Neuronal stem cell (in vitro differentiated cells): ENCODE results near the gene IER5L.
A peak's percentile ranks its signal among the peaks of the same experiment; 100 is the strongest.

ENCODE experiments used
- DNase-seq: peaks from one replicate; pipeline ENCODE4 v3.0.0-alpha.2; 2013; ENCODE audit warnings: low spot score
- H2AFZ ChIP-seq: one replicate; pipeline ENCODE4 v1.6.1; 2013; ENCODE audit warnings: mild to moderate bottlenecking, low read length, inconsistent platforms
- H2AK5ac ChIP-seq: 2 replicates; pipeline ENCODE4 v1.6.1; 2013; ENCODE audit warnings: low read depth, mild to moderate bottlenecking, inconsistent platforms, low read length, moderate library complexity, mixed read lengths
- H2BK120ac ChIP-seq: 2 replicates; pipeline ENCODE4 v1.6.1; 2013; ENCODE audit warnings: low read depth, mild to moderate bottlenecking, inconsistent platforms, low read length, moderate library complexity, mixed read lengths
- H2BK12ac ChIP-seq: one replicate; pipeline ENCODE4 v1.6.1; 2013; ENCODE audit warnings: low read length, inconsistent platforms
- H2BK15ac ChIP-seq: 2 replicates; pipeline ENCODE4 v1.6.1; 2013; ENCODE audit warnings: mild to moderate bottlenecking, low read length, inconsistent platforms, mixed read lengths
- H2BK5ac ChIP-seq: one replicate; pipeline ENCODE4 v1.6.1; 2013; ENCODE audit warnings: inconsistent platforms, mild to moderate bottlenecking, low read length, moderate library complexity
- H3K14ac ChIP-seq: one replicate; pipeline ENCODE4 v1.6.1; 2013; ENCODE audit warnings: low read length, inconsistent platforms
- H3K18ac ChIP-seq: 2 replicates; pipeline ENCODE4 v1.6.1; 2013; ENCODE audit warnings: low read length, inconsistent platforms
- H3K23ac ChIP-seq: 2 replicates; pipeline ENCODE4 v1.6.1; 2013; ENCODE audit warnings: low read depth, mild to moderate bottlenecking, mixed read lengths, low read length, inconsistent platforms; ENCODE audit not compliant: poor library complexity
- H3K27ac ChIP-seq: replicated peaks from 3 replicates; pipeline ENCODE4 v1.5.1; 2013; ENCODE audit warnings: low read length, inconsistent platforms
- H3K27me3 ChIP-seq, 3 experiments: 2 replicates each; pipeline ENCODE4 v1.6.1; 2013; ENCODE audit warnings: low read length in 3 of 3, mild to moderate bottlenecking in 2 of 3, inconsistent platforms in 1 of 3, low read depth in 1 of 3, mixed read lengths in 1 of 3, moderate library complexity in 1 of 3; ENCODE audit not compliant: control insufficient read depth in 3 of 3, insufficient read depth in 3 of 3
- H3K36me3 ChIP-seq, 2 donors: replicated peaks in 1 of 2; 2 replicates each; pipeline ENCODE4 v1.6.1; 2013; ENCODE audit warnings: low read length in 2 of 2; ENCODE audit not compliant: control insufficient read depth in 2 of 2, insufficient read depth in 2 of 2
- H3K4ac ChIP-seq: 2 replicates; pipeline ENCODE4 v1.6.1; 2013; ENCODE audit warnings: inconsistent platforms, mild to moderate bottlenecking, low read length, moderate library complexity
- H3K4me1 ChIP-seq, 2 donors: 1 replicate in 1 of 2; 2 replicates in 1 of 2; pipeline ENCODE4 v1.6.1; 2013; ENCODE audit warnings: low read length in 2 of 2, low read depth in 1 of 2; ENCODE audit not compliant: control insufficient read depth in 2 of 2, insufficient read depth in 1 of 2
- H3K4me2 ChIP-seq: one replicate; pipeline ENCODE4 v1.6.1; 2013; ENCODE audit warnings: mild to moderate bottlenecking, low read length, inconsistent platforms; ENCODE audit not compliant: insufficient read depth, poor library complexity, severe bottlenecking
- H3K4me3 ChIP-seq, 2 donors: 2 replicates each; pipeline ENCODE4 v1.5.1; 2013; ENCODE audit warnings: low read length in 2 of 2, mild to moderate bottlenecking in 2 of 2, inconsistent platforms in 1 of 2, moderate library complexity in 1 of 2
- H3K79me1 ChIP-seq: one replicate; pipeline ENCODE4 v1.6.1; 2013; ENCODE audit warnings: low read depth, mild to moderate bottlenecking, inconsistent platforms, low read length, moderate library complexity
- H3K9ac ChIP-seq: one replicate; pipeline ENCODE4 v1.6.1; 2013; ENCODE audit warnings: mild to moderate bottlenecking, low read depth, low read length, inconsistent platforms; ENCODE audit not compliant: poor library complexity
- H3K9me3 ChIP-seq, 2 donors: replicated peaks in 1 of 2; 2 replicates each; pipeline versions ENCODE3 to v1.6.1; 2013; ENCODE audit warnings: low read length in 2 of 2, mild to moderate bottlenecking in 2 of 2, inconsistent platforms in 1 of 2, low read depth in 1 of 2, mixed read lengths in 1 of 2, moderate library complexity in 1 of 2; ENCODE audit not compliant: control insufficient read depth in 2 of 2, insufficient read depth in 1 of 2
- H4K8ac ChIP-seq: one replicate; pipeline ENCODE4 v1.6.1; 2013; ENCODE audit warnings: low read depth, mild to moderate bottlenecking, inconsistent platforms, low read length, moderate library complexity
- H4K91ac ChIP-seq: one replicate; pipeline ENCODE4 v1.6.1; 2013; ENCODE audit warnings: low read length, low read depth, mild to moderate bottlenecking, inconsistent platforms; ENCODE audit not compliant: poor library complexity
- WGBS, 2 donors: extraction: QIAGEN DNeasy Blood & Tissue Kit; methylation state at CpG; one replicate each; pipeline ENCODE4 v1.1.7; 2013; ENCODE audit warnings: missing lambda C conversion rate in 2 of 2, mixed read lengths in 1 of 2; ENCODE audit not compliant: insufficient read length in 2 of 2, insufficient replicate concordance in 1 of 2; ENCODE audit errors: extremely low coverage in 2 of 2; 5-methylcytosine and 5-hydroxymethylcytosine counted together

IER5L gene

DNA sequence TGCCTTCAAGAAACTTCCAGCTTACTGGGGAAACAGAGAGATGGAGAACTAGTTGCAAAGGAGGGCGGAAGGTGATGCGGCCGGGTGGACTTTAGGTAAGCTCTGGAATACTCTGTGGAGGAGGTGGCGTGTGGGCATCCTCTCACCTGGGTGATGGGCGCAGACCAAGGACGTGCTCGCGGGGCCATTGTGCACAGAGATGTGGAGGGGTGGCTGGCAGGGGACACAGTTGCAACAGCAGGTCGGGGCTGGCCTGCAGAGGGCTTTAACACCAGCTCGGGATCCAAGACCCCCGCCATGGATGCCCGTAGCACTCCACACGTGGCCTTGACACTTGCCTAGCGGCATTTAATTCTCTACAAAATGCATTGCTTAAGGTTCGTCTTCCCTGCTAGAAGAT, 26.6 kb downstream of the IER5L start:
- H3K4me3 ChIP-seq = no peak overlapping the region
- no CpG with 5 or more reads among the region's 15 CpGs for WGBS, 2 donors
- H3K27ac ChIP-seq = no peak overlapping the region
- H3K4me1 ChIP-seq = peaks cover 6 to 9% of the 10 kb centered on the region in 2 donors
- H3K23ac ChIP-seq = no peak overlapping the region
- no peak overlapping the region for H2AFZ ChIP-seq
- no peak overlapping the region for H3K4me2 ChIP-seq
- no peak overlapping the region for H3K4ac ChIP-seq
- no peak overlapping the region for H3K18ac ChIP-seq
- H4K91ac ChIP-seq = no peak overlapping the region
- peaks cover 0 to 4% of the 10 kb centered on the region in 2 donors for H3K9me3 ChIP-seq
- H3K36me3 ChIP-seq = peaks cover 18 to 63% of the 10 kb centered on the region in 2 donors
- no peaks in the 10 kb centered on the region for H3K27me3 ChIP-seq
- no peak overlapping the region for H2BK15ac ChIP-seq
- no peak overlapping the region for H2AK5ac ChIP-seq
- DNase-seq = no peak
- H2BK5ac ChIP-seq = no peak overlapping the region
- no peak overlapping the region for H3K9ac ChIP-seq
- H2BK12ac ChIP-seq = no peak overlapping the region
- H4K8ac ChIP-seq = no peak overlapping the region
- peaks cover 9% of the 10 kb centered on the region for H3K79me1 ChIP-seq
- H2BK120ac ChIP-seq = no peak overlapping the region
- no peak overlapping the region for H3K14ac ChIP-seq

DNA sequence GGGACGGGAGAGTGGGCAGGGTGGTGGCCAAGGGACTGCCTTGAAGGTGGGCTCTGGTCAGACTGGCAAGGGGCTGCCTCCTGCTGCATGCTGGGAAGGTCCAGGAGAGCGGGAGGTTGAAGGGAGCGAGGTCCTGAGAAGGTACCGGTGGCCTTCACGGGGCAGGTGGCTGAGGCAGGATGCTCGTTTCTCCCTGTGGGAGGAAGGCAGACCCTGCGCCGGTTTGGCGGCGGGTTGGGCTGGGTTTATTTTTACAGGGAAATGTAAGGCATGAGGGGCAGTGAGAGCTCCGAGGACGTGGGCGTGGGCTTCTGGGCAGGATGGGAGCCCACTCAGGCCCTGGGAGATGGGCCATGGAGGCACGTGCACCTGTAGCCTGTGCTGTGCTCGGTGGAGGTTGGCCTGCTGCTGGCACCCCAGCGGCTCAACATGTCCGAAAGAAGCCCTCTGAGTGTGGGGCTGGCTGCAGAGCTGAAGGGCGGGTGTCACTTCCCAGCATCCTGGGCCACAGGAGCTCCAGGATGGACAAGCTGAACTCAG, 27.3 kb downstream of the IER5L start:
- Histone ChIP-seq H2BK15ac (no peak overlapping the region), H3K4me3 (no peak overlapping the region), H2BK120ac (no peak overlapping the region), H3K27me3 (no peaks in the 10 kb centered on the region), H3K79me1 (peaks cover 9% of the 10 kb centered on the region), H3K27ac (no peak overlapping the region), H3K4me2 (no peak overlapping the region), H2BK5ac (peak overlapping the region; percentile 67), H3K18ac (no peak overlapping the region), H4K8ac (no peak overlapping the region), H3K9ac (peak overlapping the region; percentile 56), H3K9me3 (peaks cover 0 to 3% of the 10 kb centered on the region in 2 donors), H3K36me3 (peaks cover 16 to 65% of the 10 kb centered on the region in 2 donors), H2AK5ac (no peak overlapping the region), H2BK12ac (no peak overlapping the region), H3K4me1 (peaks cover 12 to 14% of the 10 kb centered on the region in 2 donors), H3K23ac (no peak overlapping the region), H3K14ac (no peak overlapping the region), H2AFZ (no peak overlapping the region), H3K4ac (no peak overlapping the region), H4K91ac (no peak overlapping the region)
- no CpG with 5 or more reads among the region's 18 CpGs for WGBS, 2 donors
- DNase-seq = no peak

DNA sequence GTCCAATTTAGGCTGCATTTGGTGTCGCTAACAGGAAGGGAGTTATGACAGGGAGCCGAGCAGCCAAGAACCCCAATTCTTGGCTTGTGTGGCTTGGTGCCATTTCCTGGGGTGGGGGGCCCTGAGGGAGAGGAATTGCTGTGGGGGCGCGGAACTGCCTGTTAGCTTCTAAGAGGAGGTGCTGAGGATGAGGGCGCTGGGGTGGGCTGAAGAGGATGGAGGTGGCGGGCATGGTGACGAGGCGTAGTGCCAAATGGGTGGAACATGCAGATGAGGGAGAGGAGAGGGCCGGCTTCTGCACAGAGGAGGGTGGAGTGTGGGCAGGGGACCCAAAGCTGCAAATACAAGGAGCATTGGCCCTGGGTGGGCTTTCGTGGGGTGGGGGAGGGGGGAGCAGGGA, 27.9 kb downstream of the IER5L start:
- Histone ChIP-seq H2BK5ac (peak overlapping the region; percentile 67), H3K4me2 (no peak overlapping the region), H3K4ac (no peak overlapping the region), H3K27ac (no peak overlapping the region), H3K14ac (no peak overlapping the region), H2BK12ac (no peak overlapping the region), H2BK120ac (no peak overlapping the region), H2BK15ac (no peak overlapping the region), H3K27me3 (no peaks in the 10 kb centered on the region), H3K23ac (peak overlapping the region; percentile 70), H4K8ac (no peak overlapping the region), H3K9me3 (peaks cover 0 to under 1% of the 10 kb centered on the region in 2 donors), H3K18ac (peak overlapping the region; percentile 36), H2AK5ac (peak overlapping the region; percentile 77), H3K4me1 (peaks cover 19 to 20% of the 10 kb centered on the region in 2 donors), H4K91ac (no peak overlapping the region), H3K4me3 (no peak overlapping the region), H3K9ac (no peak overlapping the region), H3K79me1 (peaks cover 9% of the 10 kb centered on the region), H3K36me3 (peaks cover 12 to 66% of the 10 kb centered on the region in 2 donors), H2AFZ (no peak overlapping the region)
- no peak for DNase-seq
- no CpG with 5 or more reads among the region's 10 CpGs for WGBS, 2 donors

DNA sequence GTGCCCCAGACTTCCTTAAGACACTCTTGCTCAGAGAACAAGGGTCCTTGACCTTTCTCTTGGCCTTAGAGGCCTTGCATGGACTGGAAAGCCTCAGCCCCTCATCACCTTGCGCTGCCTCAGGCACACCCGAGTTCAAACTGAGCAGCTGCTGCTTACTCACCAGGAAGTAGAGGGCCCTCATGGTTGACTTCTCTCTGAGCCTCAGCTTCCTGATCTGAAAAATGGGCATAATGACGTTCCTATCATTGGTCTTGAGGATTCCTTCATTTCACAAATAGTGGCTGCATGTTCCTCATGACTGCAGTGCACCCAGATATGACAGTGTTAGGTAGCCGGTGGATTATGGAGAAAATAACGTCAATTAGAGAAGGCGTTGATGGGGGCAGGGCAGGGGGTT, 28.6 kb downstream of the IER5L start:
- Histone ChIP-seq H2BK5ac (peak overlapping the region; percentile 67), H3K23ac (no peak overlapping the region), H2BK12ac (no peak overlapping the region), H3K27me3 (no peaks in the 10 kb centered on the region), H3K4me1 (peaks cover 20% of the 10 kb centered on the region in 2 donors), H2AFZ (no peak overlapping the region), H3K4me2 (no peak overlapping the region), H3K4me3 (no peak overlapping the region), H3K36me3 (peaks cover 7 to 68% of the 10 kb centered on the region in 2 donors), H4K91ac (no peak overlapping the region), H3K27ac (no peak overlapping the region), H3K9me3 (no peaks in the 10 kb centered on the region), H2AK5ac (peak overlapping the region; percentile 77), H2BK15ac (no peak overlapping the region), H2BK120ac (no peak overlapping the region), H3K14ac (no peak overlapping the region), H3K4ac (no peak overlapping the region), H3K18ac (no peak overlapping the region), H3K9ac (no peak overlapping the region), H3K79me1 (peaks cover 9% of the 10 kb centered on the region), H4K8ac (no peak overlapping the region)
- no CpG with 5 or more reads among the region's 6 CpGs for WGBS, 2 donors
- no peak for DNase-seq
